B cell (primary cell): ENCODE data around the gene C3AR1. TPM values are rescaled to one million over a fixed set of nuclear protein-coding genes. Genes with fewer than 3 reads are reported as not detected.

Experiments used
- ATAC-seq: fragments of 200-7000 bp; cut with Tn5 transposase; one replicate; pipeline ENCODE4 v1.10.0; 2021; ENCODE audit warnings: low read depth, mild to moderate bottlenecking, moderate number of reproducible peaks, moderate library complexity
- CTCF ChIA-PET: fragments of 350-600 bp; sonication (Branson Sonifier 250); formaldehyde crosslinking; loops from one replicate; lab custom pipeline; 2021; ENCODE audit warnings: antibody characterized with exemption, inconsistent platforms; lab: Charles Lee
- POLR2A ChIA-PET: fragments of 350-600 bp; sonication (Branson Sonifier 250); formaldehyde crosslinking; loops from one replicate; lab custom pipeline; 2021; ENCODE audit warnings: antibody characterized with exemption; lab: Charles Lee
- DNase-seq: peaks from one replicate; pipeline ENCODE4 v3.0.0; 2013
- H2AFZ ChIP-seq: 2 replicates; pipeline ENCODE4 v1.6.1; 2012; ENCODE audit warnings: mild to moderate bottlenecking, low read depth, low read length; ENCODE audit not compliant: insufficient read depth, poor library complexity, severe bottlenecking
- H3K27ac ChIP-seq, 2 donors: 1 replicate in 1 of 2; 2 replicates in 1 of 2; pipeline ENCODE4 v1.5.1; 2012 to 2013; ENCODE audit warnings: low read length in 2 of 2, mild to moderate bottlenecking in 2 of 2, moderate library complexity in 1 of 2
- H3K27me3 ChIP-seq, 4 experiments: fragments of 200-600 bp in 1 of 4; sonication (generic) in 1 of 4; replicated peaks in 1 of 4; 1 replicate in 2 of 4; 2 replicates in 2 of 4; pipeline versions ENCODE4 v1.6.1 to v1.7.0; 2013 to 2016; ENCODE audit warnings: low read length in 3 of 4, mild to moderate bottlenecking in 2 of 4, mixed read lengths in 1 of 4, moderate library complexity in 1 of 4; ENCODE audit not compliant: insufficient read depth in 4 of 4, control insufficient read depth in 3 of 4; ENCODE audit errors: control extremely low read depth in 1 of 4
- H3K36me3 ChIP-seq, 2 experiments: replicated peaks in 1 of 2; 1 replicate in 1 of 2; 2 replicates in 1 of 2; pipeline versions ENCODE4 v1.6.1 to v1.7.1; 2013; ENCODE audit warnings: low read length in 1 of 2; ENCODE audit not compliant: insufficient read depth in 2 of 2, control insufficient read depth in 1 of 2; ENCODE audit errors: control extremely low read depth in 1 of 2, extremely low read depth in 1 of 2
- H3K4me1 ChIP-seq, 2 donors: fragments of 200-600 bp in 1 of 2; sonication (generic) in 1 of 2; 1 replicate in 1 of 2; 2 replicates in 1 of 2; pipeline versions ENCODE4 v1.5.1 to v1.6.1; 2013 to 2017; ENCODE audit warnings: low read length in 2 of 2; ENCODE audit not compliant: control insufficient read depth in 2 of 2, insufficient read depth in 2 of 2
- H3K4me2 ChIP-seq: replicated peaks from 2 replicates; pipeline ENCODE3; 2012; ENCODE audit warnings: mild to moderate bottlenecking, low read depth, low read length; ENCODE audit not compliant: poor library complexity, severe bottlenecking
- H3K4me3 ChIP-seq, 5 experiments: fragments of 200-600 bp in 1 of 5; sonication (generic) in 1 of 5; 1 replicate in 3 of 5; 2 replicates in 2 of 5; pipeline versions ENCODE4 v1.5.1 to v1.7.0; 2011 to 2016; ENCODE audit warnings: low read length in 4 of 5, mild to moderate bottlenecking in 4 of 5, low read depth in 2 of 5, control low read depth in 1 of 5, moderate library complexity in 1 of 5; ENCODE audit not compliant: insufficient read depth in 1 of 5; ENCODE audit errors: control extremely low read depth in 1 of 5, extremely low read depth in 1 of 5
- H3K79me2 ChIP-seq: fragments of 200-600 bp; sonication (generic); one replicate; pipeline ENCODE4 v1.6.0; 2016; ENCODE audit warnings: low read length; ENCODE audit not compliant: control insufficient read depth, insufficient read depth
- H3K9ac ChIP-seq: fragments of 200-600 bp; sonication (generic); 2 replicates; pipeline ENCODE4 v1.6.1; 2017; ENCODE audit warnings: mild to moderate bottlenecking, low read length, moderate library complexity
- H3K9me3 ChIP-seq, 3 donors: one replicate each; pipeline versions ENCODE4 v1.6.1 to v1.7.1; 2013; ENCODE audit warnings: low read length in 2 of 3; ENCODE audit not compliant: control insufficient read depth in 2 of 3, insufficient read depth in 1 of 3; ENCODE audit errors: control extremely low read depth in 1 of 3
- H4K20me1 ChIP-seq: 2 replicates; pipeline ENCODE4 v1.6.0; 2012; ENCODE audit warnings: mild to moderate bottlenecking, low read length; ENCODE audit not compliant: insufficient read depth, control insufficient read depth, poor library complexity, severe bottlenecking
- H3K27ac Mint-ChIP-seq: one replicate; pipeline ENCODE4 v1.8.0; 2021; ENCODE audit warnings: mixed read lengths
- H3K27me3 Mint-ChIP-seq: one replicate; pipeline ENCODE4 v1.8.0; 2021; ENCODE audit warnings: mixed read lengths
- H3K4me1 Mint-ChIP-seq: one replicate; pipeline ENCODE4 v1.8.0; 2021; ENCODE audit warnings: mixed read lengths
- H3K4me3 Mint-ChIP-seq: one replicate; pipeline ENCODE4 v1.8.0; 2021; ENCODE audit warnings: mixed read lengths
- H3K9me3 Mint-ChIP-seq: one replicate; pipeline ENCODE4 v1.8.0; 2022; ENCODE audit warnings: mixed read lengths; ENCODE audit not compliant: insufficient read depth
- EZH2 ChIP-seq: IDR thresholded peaks from 2 replicates; pipeline ENCODE4 v1.6.1; 2012; ENCODE audit warnings: borderline replicate concordance, low read depth, mild to moderate bottlenecking, moderate library complexity, low read length; ENCODE audit not compliant: insufficient read depth, poor library complexity, severe bottlenecking
- WGBS: methylation state at CpG from one replicate; pipeline ENCODE4 v1.1.5; 2013; ENCODE audit warnings: missing lambda C conversion rate; ENCODE audit not compliant: insufficient coverage; 5-methylcytosine and 5-hydroxymethylcytosine counted together
- intact Hi-C: fragments of 100-400 bp; cut with micrococcal nuclease; formaldehyde crosslinking; loops from one replicate; pipeline ENCODE4 v1.10.0; 2022
- polyA plus RNA-seq: library from polyadenylated mRNA; depleted of rRNA; stranded (reverse); fragments of >200 nt; gene quantifications from 2 replicates; pipeline ENCODE4 v1.2.3, GENCODE V29; 2012
- total RNA-seq, 2 donors: library from RNA; stranded (reverse); fragments of 120-200 nt in 1 of 2; gene quantifications; 1 replicate in 1 of 2; 2 replicates in 1 of 2; pipeline versions ENCODE4 v1.2.3 to v1.2.4, GENCODE V29; 2013 to 2022
- TF ChIP-seq, protein P1 (sequence below): fragments of 200-600 bp; IDR thresholded peaks from one replicate; pipeline ENCODE4 v1.8.0; 2022; ENCODE audit warnings: antibody characterized with exemption, mild to moderate bottlenecking

The C3AR1 gene
- total and polyA plus RNA-seq, 2 donors (not counting 1 experiment from before 2014, with no cell fraction given), result 0.13 to 0.64 TPM

GRCh38 chr12:8045952-8046944, 19.9 kb downstream of the C3AR1 start:
- Histone ChIP-seq H3K9ac (no peak overlapping the region), H3K36me3 (peaks cover 3 to 77% of the 10 kb centered on the region in 2 experiments), H3K4me1 (peaks cover 6 to 10% of the 10 kb centered on the region in 2 donors), H3K79me2 (peaks cover 4% of the 10 kb centered on the region), H3K4me3 (no peak overlapping the region), H3K27ac (no peak overlapping the region), H3K4me2 (no peak overlapping the region), H3K9me3 (no peaks in the 10 kb centered on the region), H2AFZ (no peak overlapping the region), H4K20me1 (no peaks in the 10 kb centered on the region), H3K27me3 (no peaks in the 10 kb centered on the region)
- no peaks in the 10 kb centered on the region for H3K27me3 Mint-ChIP-seq
- no peaks in the 10 kb centered on the region for H3K9me3 Mint-ChIP-seq
- H3K4me1 Mint-ChIP-seq, result peaks cover 16% of the 10 kb centered on the region
- 100% methylated on average over 1 of the region's 8 CpGs for WGBS
- ChIA-PET POLR2A (no interaction called here), CTCF (interaction anchor here (0.6 to 3.8 kb wide), 21 partner anchors 8 to 186 kb away, joined by 3 to 40 read pairs (median 4); partner anchors contain the start of genes C3AR1 and FOXJ2)
- no peak overlapping the region for H3K27ac Mint-ChIP-seq
- TF ChIP-seq EZH2, result no peak
- TF ChIP-seq, protein P1, sequence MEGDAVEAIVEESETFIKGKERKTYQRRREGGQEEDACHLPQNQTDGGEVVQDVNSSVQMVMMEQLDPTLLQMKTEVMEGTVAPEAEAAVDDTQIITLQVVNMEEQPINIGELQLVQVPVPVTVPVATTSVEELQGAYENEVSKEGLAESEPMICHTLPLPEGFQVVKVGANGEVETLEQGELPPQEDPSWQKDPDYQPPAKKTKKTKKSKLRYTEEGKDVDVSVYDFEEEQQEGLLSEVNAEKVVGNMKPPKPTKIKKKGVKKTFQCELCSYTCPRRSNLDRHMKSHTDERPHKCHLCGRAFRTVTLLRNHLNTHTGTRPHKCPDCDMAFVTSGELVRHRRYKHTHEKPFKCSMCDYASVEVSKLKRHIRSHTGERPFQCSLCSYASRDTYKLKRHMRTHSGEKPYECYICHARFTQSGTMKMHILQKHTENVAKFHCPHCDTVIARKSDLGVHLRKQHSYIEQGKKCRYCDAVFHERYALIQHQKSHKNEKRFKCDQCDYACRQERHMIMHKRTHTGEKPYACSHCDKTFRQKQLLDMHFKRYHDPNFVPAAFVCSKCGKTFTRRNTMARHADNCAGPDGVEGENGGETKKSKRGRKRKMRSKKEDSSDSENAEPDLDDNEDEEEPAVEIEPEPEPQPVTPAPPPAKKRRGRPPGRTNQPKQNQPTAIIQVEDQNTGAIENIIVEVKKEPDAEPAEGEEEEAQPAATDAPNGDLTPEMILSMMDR, result peak; percentile 96
- ATAC-seq (peak; percentile 64), DNase-seq (peak; percentile 79)
- H3K4me3 Mint-ChIP-seq, result no peak overlapping the region
- intact Hi-C loops, result loop anchor here (1.0 kb wide), 2 partner anchors 32 to 186 kb away; no protein-coding TSS in a partner anchor

GRCh38 chr12:8040791-8041190, 25.4 kb downstream of the C3AR1 start:
- no peak overlapping the region for H3K4me2 ChIP-seq
- ATAC-seq (no peak), DNase-seq (no peak)
- ChIA-PET POLR2A (interaction anchor here (0.7 kb wide), 1 partner anchor 33 kb away, joined by 3 read pairs; no protein-coding TSS in a partner anchor), CTCF (interaction anchor here (1.1 to 3.0 kb wide), 2 partner anchors 38 to 109 kb away, joined by 3 to 12 read pairs; no protein-coding TSS in a partner anchor)
- H2AFZ ChIP-seq, result no peak overlapping the region
- H3K79me2 ChIP-seq, result peaks cover 35% of the 10 kb centered on the region
- no peaks in the 10 kb centered on the region for H3K27me3 ChIP-seq
- no peak overlapping the region for H3K4me3 ChIP-seq
- no peak overlapping the region for H3K4me3 Mint-ChIP-seq
- peaks cover 36 to 39% of the 10 kb centered on the region in 2 donors for H3K4me1 ChIP-seq
- H3K27ac ChIP-seq, result no peak overlapping the region
- WGBS, result no CpG with 5 or more reads among the region's 1 CpG
- H3K27ac Mint-ChIP-seq, result no peak overlapping the region
- no peaks in the 10 kb centered on the region for H3K27me3 Mint-ChIP-seq
- peaks cover 45% of the 10 kb centered on the region for H3K4me1 Mint-ChIP-seq
- no peaks in the 10 kb centered on the region for H3K9me3 Mint-ChIP-seq
- TF ChIP-seq, protein P1, result no peak
- no peak for TF ChIP-seq EZH2
- peaks cover 4 to 47% of the 10 kb centered on the region in 2 experiments for H3K36me3 ChIP-seq
- intact Hi-C loops, result no loop called here
- no peak overlapping the region for H3K9ac ChIP-seq
- peaks cover 8% of the 10 kb centered on the region for H4K20me1 ChIP-seq
- H3K9me3 ChIP-seq, result no peaks in the 10 kb centered on the region
